NCI-H446 treated with DMSO at 0.1 percent for 48 hours (cell line): ENCODE measurements around the gene AKIRIN2.
"Not testable (repeated sequence)": the region's sequence is repeated elsewhere in the genome, so short reads cannot be mapped to it uniquely, and the experiment has no call there.

ENCODE experiments used
- DNase-seq: peaks from one replicate; lab custom pipeline; 2025; lab: John Stamatoyannopoulos, UW

Gene AKIRIN2

GRCh38 chr6:87687893-87688292 lies 14.1 kb downstream of the AKIRIN2 start:
- not testable (repeated sequence) for DNase-seq

- peak; percentile 4 for DNase-seq
These were observed 14.7 kb downstream of the AKIRIN2 start for GRCh38 chr6:87687296-87687695.

DNA sequence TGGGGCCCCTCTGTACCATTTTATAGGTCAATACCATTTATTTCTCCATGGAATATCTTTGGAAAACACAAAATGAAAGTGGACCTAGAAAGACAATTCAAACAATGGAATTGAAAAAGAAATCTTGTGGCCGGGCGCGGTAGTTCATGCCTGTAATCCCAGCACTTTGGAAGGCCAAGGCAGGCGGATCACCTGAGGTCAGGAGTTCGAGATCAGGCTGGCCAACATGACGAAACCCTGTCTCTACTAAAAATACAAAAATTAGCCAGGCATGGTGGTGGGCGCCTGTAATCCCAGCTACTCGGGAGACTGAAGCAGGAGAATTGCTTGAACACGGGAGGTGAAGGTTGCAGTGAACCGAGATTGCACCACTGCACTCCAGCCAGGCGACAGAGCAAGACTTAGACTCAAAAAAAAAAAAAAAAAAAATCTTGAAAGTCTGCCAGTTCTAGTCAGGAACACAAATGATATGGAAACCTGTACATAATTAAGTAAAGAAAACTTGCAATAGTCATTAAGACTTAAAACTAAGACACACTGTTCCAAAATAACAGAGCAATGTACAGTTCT lies 15.3 kb downstream of the AKIRIN2 start:
- not testable (repeated sequence) for DNase-seq

DNA sequence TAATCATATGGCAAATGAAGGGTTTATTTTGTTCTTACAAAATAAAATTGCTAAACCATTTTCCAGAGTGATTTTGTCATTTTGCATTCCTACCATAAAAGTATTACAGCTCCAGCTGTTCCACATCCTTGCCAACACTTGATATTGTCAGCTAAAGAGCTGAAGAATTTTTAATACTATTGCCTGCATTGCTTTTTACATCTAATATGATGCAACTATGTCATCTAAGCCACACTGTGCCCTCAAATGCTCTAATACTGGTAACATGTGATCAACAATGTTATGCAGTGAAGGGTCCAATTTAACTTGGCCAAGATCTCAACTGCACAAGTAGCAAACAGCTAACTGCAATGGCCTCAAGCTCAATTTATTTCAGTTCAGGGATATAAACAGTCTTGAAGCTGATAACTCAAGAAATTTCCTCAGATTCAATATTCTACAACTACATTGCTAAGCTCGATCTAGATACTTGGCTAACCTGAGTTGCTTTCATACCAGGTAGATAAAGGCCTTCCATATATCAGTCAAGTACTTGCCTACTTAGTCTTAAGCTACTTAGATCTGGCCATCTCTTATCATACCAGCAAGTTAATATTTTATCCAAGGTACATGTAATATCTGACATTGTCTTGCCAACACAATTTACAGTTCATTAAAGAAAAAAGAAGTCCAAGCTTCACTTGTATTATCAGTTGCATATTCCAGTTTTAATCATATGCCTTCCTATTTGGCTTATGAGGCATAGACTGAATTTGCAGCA lies 17.0 kb downstream of the AKIRIN2 start:
- DNase-seq, result no peak

- no peak for DNase-seq
These were observed 18.1 kb downstream of the AKIRIN2 start for GRCh38 chr6:87683890-87684289.

DNA sequence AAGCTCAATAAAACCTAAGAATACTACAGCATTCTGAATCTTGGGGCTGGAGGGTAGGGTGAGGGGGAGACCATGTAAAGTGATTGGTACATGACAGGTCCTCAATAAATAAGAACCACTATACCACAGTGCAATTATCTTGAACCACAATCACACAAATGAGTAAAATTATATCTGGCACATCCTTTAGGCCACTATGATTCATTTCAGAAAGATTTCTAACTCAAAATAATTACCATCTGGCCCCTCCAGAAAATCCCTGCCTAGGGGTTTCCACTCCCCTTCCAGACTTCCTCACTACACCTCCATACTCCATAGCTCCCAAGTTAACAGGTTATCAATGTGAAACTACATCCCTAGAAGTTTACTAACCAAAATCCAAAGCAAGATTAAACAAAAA lies 19.7 kb downstream of the AKIRIN2 start:
- DNase-seq, result no peak

DNA sequence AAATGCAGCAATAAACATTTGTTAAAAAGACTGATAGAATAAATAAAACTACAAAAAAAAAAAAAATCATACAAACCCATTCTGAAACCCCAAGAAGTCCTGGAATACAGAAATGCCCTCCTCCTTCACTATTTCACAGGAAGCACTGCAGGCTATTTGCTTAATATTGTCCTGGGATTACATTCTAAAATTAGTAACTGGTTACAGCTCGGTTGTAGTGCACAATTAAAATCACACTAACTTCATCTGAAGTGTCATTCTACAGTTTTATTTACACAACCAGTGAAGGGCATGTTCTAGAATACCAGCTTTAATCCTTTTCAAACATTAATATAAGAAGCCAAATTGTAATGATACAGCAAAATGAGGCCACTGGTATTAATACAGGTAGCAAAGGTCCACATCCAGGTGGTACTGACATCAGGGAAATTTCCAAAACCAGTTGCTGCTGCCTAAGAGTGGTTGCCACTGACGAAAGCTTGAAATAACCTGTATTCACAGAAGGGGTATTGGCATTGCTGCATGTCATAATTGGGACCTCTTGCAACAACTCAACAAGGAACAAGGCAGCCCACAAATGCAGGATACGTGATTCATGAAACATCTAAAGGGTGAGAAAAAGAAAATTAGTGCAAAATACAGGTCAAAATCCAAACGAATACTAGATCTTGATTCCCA lies 26.9 kb downstream of the AKIRIN2 start:
- no peak for DNase-seq

DNA sequence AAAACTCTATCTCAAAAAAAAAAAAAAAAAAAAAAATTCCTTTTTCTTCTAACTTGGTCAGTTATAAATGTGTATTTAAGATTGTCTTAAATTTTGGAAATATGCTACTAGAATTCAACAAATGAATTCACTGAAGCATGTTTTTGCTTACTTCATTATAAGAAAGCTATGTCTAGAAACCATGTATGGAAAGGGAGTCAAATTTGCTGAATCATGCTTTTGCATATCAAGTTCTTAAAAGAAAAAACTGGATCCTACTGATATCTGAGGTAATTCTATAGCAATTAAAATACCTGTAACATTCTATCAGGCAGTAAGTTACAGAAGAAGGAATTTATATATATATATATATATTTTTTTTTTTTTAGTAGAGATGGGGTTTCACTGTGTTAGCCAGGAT lies 27.7 kb downstream of the AKIRIN2 start:
- DNase-seq, result no peak

- no peak for DNase-seq
These were observed 28.8 kb downstream of the AKIRIN2 start for GRCh38 chr6:87673237-87673636.

DNA sequence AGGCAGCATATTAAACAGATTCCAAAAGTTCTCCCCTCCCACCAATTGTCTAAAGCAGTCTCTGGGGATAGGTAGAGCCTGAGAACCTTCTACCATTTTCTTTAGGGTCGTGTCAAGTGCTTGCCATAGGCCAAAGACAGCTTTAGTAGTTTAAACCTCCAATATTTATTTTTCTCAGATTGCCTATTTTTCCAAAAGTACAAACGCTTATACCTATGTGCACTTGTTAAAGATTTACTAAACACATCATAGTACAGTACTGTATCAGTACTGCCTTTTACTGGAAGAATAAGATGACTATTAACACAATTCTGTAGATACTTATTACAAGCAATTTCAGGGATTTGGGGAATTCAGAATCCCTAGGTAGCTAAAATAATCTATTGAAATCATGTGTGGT lies 29.4 kb downstream of the AKIRIN2 start:
- no peak for DNase-seq

DNA sequence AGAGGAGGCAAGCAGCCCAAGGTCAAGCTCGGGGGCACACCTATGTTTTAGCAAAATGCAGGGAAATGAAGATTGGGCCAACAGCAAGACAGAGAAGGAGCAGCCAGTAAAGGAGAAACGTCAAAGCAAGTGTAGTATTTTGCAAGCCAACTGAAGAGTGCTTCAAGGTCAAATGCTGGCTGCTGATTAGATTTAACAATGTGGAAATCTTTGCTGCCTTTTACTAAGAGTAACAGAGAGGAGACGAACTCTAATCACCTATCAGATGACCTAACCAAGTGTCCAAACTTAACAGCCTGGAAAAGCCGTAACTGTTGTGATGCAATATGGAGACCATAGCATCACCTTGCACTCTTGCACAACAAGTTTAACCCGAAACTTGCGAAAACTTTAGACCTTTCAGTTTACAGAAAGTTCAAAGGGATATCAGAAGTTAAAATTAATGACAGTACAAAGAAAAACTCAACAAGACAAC lies 30.4 kb downstream of the AKIRIN2 start:
- no peak for DNase-seq

GRCh38 chr6:87670707-87671106 lies 31.3 kb downstream of the AKIRIN2 start:
- no peak for DNase-seq

DNA sequence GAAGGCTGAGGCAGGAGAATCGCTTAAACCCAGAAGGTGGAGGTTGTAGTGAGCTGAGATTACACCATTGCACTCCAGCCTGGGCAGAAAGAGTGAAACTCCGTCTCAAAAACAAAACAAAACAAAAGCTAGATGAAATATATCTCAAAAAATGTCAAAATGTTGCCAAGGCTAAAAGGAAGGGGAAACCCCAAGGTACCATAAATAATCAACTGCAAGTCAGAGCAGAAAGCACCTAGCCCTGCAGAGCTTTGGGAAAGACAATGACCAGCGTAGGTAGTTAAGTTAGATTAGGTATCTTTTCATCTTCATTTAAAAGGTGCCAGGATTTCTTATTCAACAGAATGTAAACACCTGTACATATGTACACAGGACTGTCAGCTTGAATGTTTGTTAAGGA lies 33.0 kb downstream of the AKIRIN2 start:
- DNase-seq, result no peak

DNA sequence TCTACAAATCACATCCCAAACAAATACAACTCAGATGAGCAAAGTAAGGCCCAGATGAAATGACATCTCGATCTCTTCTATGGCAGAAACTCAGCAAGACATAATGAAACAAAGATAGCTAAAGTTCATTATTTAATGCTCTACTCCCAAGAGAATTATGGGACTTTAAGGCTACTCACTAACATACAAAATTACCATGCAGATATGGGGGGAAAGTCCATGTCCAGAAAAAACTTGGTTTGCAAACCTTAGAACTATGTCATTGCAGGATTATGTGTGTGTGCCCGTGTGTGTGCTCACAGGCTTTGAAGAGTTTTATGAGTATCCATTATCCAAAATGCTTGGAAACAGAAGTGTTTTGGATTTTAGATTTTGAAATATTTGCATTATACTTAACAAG lies 34.0 kb downstream of the AKIRIN2 start:
- no peak for DNase-seq

- no peak for DNase-seq
These were observed 35.0 kb downstream of the AKIRIN2 start for GRCh38 chr6:87667032-87667431.

DNA sequence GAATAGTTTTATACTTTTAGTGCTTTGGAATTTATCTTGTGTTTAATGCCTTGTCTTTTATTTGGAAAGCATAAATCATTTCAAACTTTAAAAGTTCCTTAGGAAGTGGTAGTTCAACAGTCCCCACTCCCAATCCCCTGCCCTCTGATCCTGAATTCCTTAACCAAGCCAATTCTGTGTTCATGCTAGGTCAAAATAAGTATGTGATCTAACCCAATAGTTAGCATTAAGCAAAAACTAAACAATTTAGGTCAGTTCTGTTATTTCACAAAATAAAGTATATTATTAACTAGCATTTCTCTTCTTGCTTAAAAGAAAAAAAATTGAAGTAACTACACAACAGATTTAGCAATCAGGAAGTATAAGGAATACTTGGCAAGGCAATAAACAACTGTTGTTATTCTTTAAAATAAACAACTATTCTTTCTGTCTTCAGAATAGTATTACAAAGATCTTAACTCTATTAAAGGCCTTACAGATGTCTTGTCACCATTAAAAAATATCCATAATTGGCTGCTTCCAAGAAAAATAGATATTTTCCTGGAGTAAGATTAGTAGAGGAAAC lies 37.0 kb downstream of the AKIRIN2 start:
- no peak for DNase-seq

DNA sequence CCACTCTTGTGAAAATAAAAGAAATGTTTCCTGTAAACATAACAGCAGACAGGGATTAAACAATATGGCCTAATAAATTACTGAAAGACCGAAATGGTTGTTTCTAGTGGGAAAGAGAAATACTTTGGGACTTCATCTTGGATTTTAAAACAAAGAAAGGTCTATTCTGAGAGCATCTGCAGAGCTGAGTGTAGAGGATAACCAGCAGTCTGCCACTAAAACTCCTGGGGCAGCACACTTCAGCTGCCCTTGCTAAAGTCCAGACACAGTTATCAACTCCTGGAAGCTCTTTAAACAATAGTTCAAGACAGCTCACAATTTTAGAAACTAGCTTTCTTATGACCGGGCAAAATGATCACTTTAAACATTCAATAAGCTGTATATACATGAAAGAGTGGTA lies 38.6 kb downstream of the AKIRIN2 start:
- no peak for DNase-seq

DNA sequence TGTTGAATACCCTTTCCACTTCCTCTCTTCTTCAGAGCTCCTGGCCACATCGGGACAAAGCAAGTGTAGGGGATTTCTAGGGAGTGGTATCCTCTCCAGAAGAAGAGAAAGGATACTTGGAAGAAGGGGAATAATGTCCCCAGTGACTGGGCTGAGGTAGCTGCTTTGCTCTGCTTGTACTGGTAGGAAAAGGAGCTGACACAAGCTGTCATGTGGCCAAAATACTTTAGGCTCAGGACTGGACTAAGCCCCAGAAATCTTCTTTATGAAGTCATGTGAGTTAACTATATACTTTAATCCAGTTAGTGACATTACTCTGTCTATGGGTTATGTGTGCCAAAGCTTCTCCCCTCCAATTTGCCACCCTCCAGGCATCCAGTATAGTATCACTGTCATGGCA lies 40.5 kb downstream of the AKIRIN2 start:
- no peak for DNase-seq

DNA sequence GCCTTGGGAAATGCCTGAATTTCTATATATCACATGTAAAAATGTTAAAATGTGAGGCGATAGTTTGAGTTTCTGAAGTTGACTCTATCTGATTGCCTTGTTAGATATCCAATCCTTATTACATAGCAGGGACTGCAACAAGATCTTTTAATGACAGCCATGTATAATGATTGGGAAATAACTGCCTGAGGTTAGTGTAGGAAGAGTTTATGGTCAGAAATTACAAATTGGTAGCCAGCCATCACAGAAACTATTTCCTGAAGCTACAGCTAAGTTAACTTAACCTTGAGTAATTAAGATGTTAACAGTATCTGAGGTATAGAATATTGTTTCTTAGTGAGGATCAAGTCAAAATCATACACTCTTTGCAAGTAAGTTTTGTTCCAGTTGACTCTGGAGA lies 41.0 kb downstream of the AKIRIN2 start:
- DNase-seq, result no peak

DNA sequence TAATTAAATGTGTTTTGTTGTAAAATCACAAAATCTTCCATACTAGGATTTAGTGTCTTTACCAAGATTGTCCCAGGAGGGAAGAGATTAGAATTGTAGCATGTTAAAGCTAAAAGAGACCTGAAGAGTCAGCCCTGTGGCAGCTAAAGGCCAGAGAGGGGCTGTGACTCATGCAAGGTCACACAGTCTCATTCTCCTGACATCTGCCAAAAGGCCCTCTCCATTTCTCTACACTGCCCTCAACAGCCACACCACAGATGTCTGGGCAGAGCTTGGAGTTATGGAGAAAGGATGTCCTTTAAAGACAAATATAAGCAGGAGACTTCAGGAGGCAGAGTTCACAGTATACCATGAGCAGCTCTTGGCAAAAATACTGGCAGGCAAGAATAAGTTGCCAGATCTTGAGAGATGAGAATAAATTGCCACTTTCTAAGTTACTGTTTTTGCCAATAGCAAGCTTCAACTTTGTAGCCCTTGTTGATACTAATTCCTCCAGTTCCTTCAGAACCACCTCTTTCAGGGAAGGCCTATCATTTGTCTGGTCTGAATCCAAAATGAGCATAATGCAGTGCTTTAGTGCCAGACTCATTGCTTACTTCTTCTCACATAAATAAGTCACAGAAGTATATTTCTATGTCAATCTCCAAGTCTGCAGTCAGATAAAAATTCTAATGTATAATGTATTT lies 41.7 kb downstream of the AKIRIN2 start:
- DNase-seq, result no peak

DNA sequence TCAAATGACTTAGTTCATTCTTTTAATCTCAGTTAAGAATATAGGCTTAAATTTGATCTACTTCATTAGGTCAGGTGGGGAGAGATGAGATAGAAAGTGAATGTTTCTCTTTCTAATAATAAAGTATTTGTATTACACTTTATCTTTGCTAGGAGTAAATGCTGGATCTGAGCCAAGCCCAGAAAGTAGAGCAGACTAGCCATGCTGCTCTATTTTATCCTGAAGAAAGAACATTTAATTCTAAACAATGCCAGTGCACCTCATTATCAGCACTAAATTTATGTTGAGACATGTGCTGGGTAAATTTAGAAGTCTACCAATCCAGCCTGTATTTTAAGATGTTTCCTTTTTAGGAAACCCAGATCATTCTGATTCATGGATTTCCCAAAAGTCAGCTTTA lies 43.5 kb downstream of the AKIRIN2 start:
- no peak for DNase-seq

DNA sequence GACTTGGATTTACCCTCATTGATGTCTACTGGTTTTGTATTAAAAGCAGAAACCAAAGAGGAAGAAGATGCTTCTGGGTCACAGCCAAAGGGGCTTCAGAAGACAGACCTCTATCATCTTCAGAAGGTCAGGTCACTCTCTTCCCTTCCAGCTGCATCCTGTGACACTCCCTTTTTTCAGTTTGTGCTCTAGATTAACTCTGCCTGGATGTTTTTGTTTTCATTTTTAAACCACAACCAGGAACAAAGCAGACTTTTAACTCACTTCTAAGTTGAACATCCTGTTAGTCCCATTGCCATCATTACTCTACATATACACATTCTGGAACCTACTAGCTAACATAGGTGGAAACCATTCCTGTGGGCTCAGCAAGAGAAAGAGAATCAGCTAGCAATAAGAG lies 45.2 kb downstream of the AKIRIN2 start:
- DNase-seq, result no peak
